ENCODE results near the gene ZSWIM6. TPM values are rescaled to one million over a fixed set of nuclear protein-coding genes. Genes with fewer than 3 reads are reported as not detected.

Gene ZSWIM6
- total RNA-seq, 1 experiment from 2014 or later, result 3.4 TPM

GRCh38 chr5:61386045-61386800, 54.2 kb downstream of the ZSWIM6 start:
- H3K4me2 ChIP-seq (ENCODE audit: low read length), result no peak overlapping the region
- BruUV-seq (replicated peaks), result no TSS peak

GRCh38 chr5:61389609-61390008, 57.6 kb downstream of the ZSWIM6 start:
- H3K9me3 ChIP-seq (ENCODE audit: low read length), result no peaks in the 10 kb centered on the region
- BruUV-seq (replicated peaks), result no TSS peak
- H3K36me3 ChIP-seq (ENCODE audit: low read depth, low read length), result no peaks in the 10 kb centered on the region
- no peaks in the 10 kb centered on the region for H3K27me3 ChIP-seq (ENCODE audit: low read length)
- intact Hi-C loops (cut with micrococcal nuclease), result no loop called here
- ChIA-PET CTCF (no interaction called here), POLR2A (ENCODE audit: unreplicated experiment) (no interaction called here)
- H4K20me1 ChIP-seq (ENCODE audit: low read length), result 0 out of 2 replicates have a peak, but pooled peaks cover 6% of the 10 kb centered on the region
- H3K79me2 ChIP-seq (ENCODE audit: low read length), result peaks cover 75% of the 10 kb centered on the region
- H3K9me2 ChIP-seq (replicated peaks; ENCODE audit: low read length), result no peaks in the 10 kb centered on the region
- TF ChIP-seq, protein P1, sequence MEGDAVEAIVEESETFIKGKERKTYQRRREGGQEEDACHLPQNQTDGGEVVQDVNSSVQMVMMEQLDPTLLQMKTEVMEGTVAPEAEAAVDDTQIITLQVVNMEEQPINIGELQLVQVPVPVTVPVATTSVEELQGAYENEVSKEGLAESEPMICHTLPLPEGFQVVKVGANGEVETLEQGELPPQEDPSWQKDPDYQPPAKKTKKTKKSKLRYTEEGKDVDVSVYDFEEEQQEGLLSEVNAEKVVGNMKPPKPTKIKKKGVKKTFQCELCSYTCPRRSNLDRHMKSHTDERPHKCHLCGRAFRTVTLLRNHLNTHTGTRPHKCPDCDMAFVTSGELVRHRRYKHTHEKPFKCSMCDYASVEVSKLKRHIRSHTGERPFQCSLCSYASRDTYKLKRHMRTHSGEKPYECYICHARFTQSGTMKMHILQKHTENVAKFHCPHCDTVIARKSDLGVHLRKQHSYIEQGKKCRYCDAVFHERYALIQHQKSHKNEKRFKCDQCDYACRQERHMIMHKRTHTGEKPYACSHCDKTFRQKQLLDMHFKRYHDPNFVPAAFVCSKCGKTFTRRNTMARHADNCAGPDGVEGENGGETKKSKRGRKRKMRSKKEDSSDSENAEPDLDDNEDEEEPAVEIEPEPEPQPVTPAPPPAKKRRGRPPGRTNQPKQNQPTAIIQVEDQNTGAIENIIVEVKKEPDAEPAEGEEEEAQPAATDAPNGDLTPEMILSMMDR (conservative IDR thresholded peaks at IDR 0.05; ENCODE audit: low read depth, low read length), result no peak
- TF ChIP-seq EZH2phosphoT487 (IDR thresholded peaks at IDR 0.05; ENCODE audit: borderline replicate concordance, low read length) (no peak), EZH2 (IDR thresholded peaks at IDR 0.05; ENCODE audit: low read length, unreplicated experiment) (no peak)
- ATAC-seq (no peak), DNase-seq (no peak)
- H3F3A ChIP-seq (ENCODE audit: low read length, unreplicated experiment), result no peaks in the 10 kb centered on the region
- H2AFZ ChIP-seq (ENCODE audit: low read length), result no peak overlapping the region
- H3K4me3 ChIP-seq (ENCODE audit: low read length), result no peak overlapping the region
- no peak overlapping the region for H3K27ac ChIP-seq (ENCODE audit: low read length)
- H3K9ac ChIP-seq (ENCODE audit: low read length), result no peak overlapping the region
- no peak overlapping the region for H3K4me2 ChIP-seq (ENCODE audit: low read length)
- H3K4me1 ChIP-seq (ENCODE audit: insufficient read depth, low read length), result no peaks in the 10 kb centered on the region

More at GRCh38 chr5:61386045-61386800, 54.2 kb downstream of the ZSWIM6 start:
- Histone ChIP-seq H3K36me3 (ENCODE audit: low read depth, low read length) (no peaks in the 10 kb centered on the region), H3K27ac (ENCODE audit: low read length) (no peak overlapping the region), H2AFZ (ENCODE audit: low read length) (no peak overlapping the region), H3K27me3 (ENCODE audit: low read length) (no peaks in the 10 kb centered on the region), H4K20me1 (ENCODE audit: low read length) (peaks cover 11% of the 10 kb centered on the region; the same call in 1 of the 2 replicates), H3K9me3 (ENCODE audit: low read length) (no peaks in the 10 kb centered on the region), H3K9me2 (replicated peaks; ENCODE audit: low read length) (no peaks in the 10 kb centered on the region), H3K4me1 (ENCODE audit: insufficient read depth, low read length) (no peaks in the 10 kb centered on the region), H3K79me2 (ENCODE audit: low read length) (peaks cover 72% of the 10 kb centered on the region), H3K9ac (ENCODE audit: low read length) (no peak overlapping the region), H3K4me3 (ENCODE audit: low read length) (no peak overlapping the region), H3F3A (ENCODE audit: low read length, unreplicated experiment) (no peaks in the 10 kb centered on the region)
- CTCF ChIA-PET, result no interaction called here
- DNase-seq (no peak), ATAC-seq (no peak)
- TF ChIP-seq EZH2phosphoT487 (IDR thresholded peaks at IDR 0.05; ENCODE audit: borderline replicate concordance, low read length) (no peak), EZH2 (IDR thresholded peaks at IDR 0.05; ENCODE audit: low read length, unreplicated experiment) (no peak)
- TF ChIP-seq, protein P1 (conservative IDR thresholded peaks at IDR 0.05; ENCODE audit: low read depth, low read length), result no peak
- intact Hi-C loops (cut with micrococcal nuclease), result no loop called here
- POLR2A ChIA-PET (ENCODE audit: unreplicated experiment), result interaction anchor here (0.6 kb wide), 1 partner anchor 53 kb away, joined by 3 read pairs; no protein-coding TSS in a partner anchor

GRCh38 chr5:61394078-61394704, 62.1 kb downstream of the ZSWIM6 start:
- H3K4me3 ChIP-seq (ENCODE audit: low read length), result no peak overlapping the region
- no TSS peak for BruUV-seq (replicated peaks)
- CTCF ChIA-PET, result no interaction called here
- H3K4me1 ChIP-seq (ENCODE audit: insufficient read depth, low read length), result no peaks in the 10 kb centered on the region
- peaks cover 75% of the 10 kb centered on the region for H3K79me2 ChIP-seq (ENCODE audit: low read length)
- H3K9me3 ChIP-seq (ENCODE audit: low read length), result no peaks in the 10 kb centered on the region
- H3K9ac ChIP-seq (ENCODE audit: low read length), result no peak overlapping the region
- H3K9me2 ChIP-seq (replicated peaks; ENCODE audit: low read length), result no peaks in the 10 kb centered on the region
- no peaks in the 10 kb centered on the region for H4K20me1 ChIP-seq (ENCODE audit: low read length)
- intact Hi-C loops (cut with micrococcal nuclease), result no loop called here
- DNase-seq (no peak), ATAC-seq (no peak)
- H3K36me3 ChIP-seq (ENCODE audit: low read depth, low read length), result no peaks in the 10 kb centered on the region
- H3K27ac ChIP-seq (ENCODE audit: low read length), result no peak overlapping the region
- POLR2A ChIA-PET (ENCODE audit: unreplicated experiment), result no interaction called here
- H2AFZ ChIP-seq (ENCODE audit: low read length), result no peak overlapping the region
- TF ChIP-seq EZH2 (IDR thresholded peaks at IDR 0.05; ENCODE audit: low read length, unreplicated experiment) (no peak), EZH2phosphoT487 (IDR thresholded peaks at IDR 0.05; ENCODE audit: borderline replicate concordance, low read length) (no peak)
- TF ChIP-seq, protein P1 (conservative IDR thresholded peaks at IDR 0.05; ENCODE audit: low read depth, low read length), result no peak
- no peaks in the 10 kb centered on the region for H3F3A ChIP-seq (ENCODE audit: low read length, unreplicated experiment)
- no peak overlapping the region for H3K4me2 ChIP-seq (ENCODE audit: low read length)
- H3K27me3 ChIP-seq (ENCODE audit: low read length), result no peaks in the 10 kb centered on the region

All from PC-3 (cell line).